Keratinocyte (primary cell): Measurements from ENCODE around the gene RPL13.

Experiments used
- EZH2 ChIP-seq: IDR thresholded peaks from one replicate; pipeline ENCODE4 v1.6.1; 2012; ENCODE audit warnings: inconsistent platforms, mild to moderate bottlenecking, low read length, moderate library complexity
- TF ChIP-seq, protein P1 (sequence below), 3 experiments: IDR thresholded peaks in 1 of 3; conservative IDR thresholded peaks in 1 of 3; optimal IDR thresholded peaks in 1 of 3; 2 replicates in 2 of 3; 3 replicates in 1 of 3; pipeline versions ENCODE3 to v1.5.1; 2011; ENCODE audit warnings: low read length in 3 of 3, mild to moderate bottlenecking in 3 of 3, moderate library complexity in 2 of 3, control low read depth in 1 of 3, inconsistent platforms in 1 of 3; ENCODE audit not compliant: insufficient read depth in 2 of 3; ENCODE audit errors: extremely low read depth in 1 of 3

DNA sequence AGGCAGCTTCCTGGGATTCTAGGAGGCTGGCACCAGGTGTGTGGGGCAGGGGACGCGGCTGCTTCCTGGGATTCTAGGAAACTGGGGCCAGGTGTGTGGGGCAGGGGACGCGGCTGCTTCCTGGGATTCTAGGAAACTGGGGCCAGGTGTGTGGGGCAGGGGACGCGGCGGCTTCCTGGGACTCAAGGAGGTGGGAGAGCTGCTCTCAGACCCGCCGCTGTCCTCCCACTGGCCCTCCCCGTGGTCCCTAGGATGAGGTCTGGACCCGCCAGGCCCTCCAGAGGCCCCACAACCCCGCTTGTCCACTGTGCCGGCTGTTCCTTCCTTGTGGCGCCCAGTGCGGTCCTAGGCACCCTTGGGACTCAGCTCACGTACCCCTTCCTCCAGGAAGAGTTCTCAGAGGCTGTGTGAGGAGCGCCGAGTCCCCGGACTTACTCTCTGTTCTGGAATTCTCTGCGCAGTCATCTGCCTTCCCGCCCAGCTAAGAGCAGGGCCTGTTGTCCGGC lies 53.5 kb downstream of the RPL13 start:
- TF ChIP-seq, protein P1, sequence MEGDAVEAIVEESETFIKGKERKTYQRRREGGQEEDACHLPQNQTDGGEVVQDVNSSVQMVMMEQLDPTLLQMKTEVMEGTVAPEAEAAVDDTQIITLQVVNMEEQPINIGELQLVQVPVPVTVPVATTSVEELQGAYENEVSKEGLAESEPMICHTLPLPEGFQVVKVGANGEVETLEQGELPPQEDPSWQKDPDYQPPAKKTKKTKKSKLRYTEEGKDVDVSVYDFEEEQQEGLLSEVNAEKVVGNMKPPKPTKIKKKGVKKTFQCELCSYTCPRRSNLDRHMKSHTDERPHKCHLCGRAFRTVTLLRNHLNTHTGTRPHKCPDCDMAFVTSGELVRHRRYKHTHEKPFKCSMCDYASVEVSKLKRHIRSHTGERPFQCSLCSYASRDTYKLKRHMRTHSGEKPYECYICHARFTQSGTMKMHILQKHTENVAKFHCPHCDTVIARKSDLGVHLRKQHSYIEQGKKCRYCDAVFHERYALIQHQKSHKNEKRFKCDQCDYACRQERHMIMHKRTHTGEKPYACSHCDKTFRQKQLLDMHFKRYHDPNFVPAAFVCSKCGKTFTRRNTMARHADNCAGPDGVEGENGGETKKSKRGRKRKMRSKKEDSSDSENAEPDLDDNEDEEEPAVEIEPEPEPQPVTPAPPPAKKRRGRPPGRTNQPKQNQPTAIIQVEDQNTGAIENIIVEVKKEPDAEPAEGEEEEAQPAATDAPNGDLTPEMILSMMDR (optimal IDR thresholded peaks at IDR 0.05 in 1 of 3, IDR thresholded peaks at IDR 0.05 in 1 of 3, conservative IDR thresholded peaks at IDR 0.05 in 1 of 3; ENCODE audit: extremely low read depth in 1 of 3, insufficient read depth in 2 of 3, low read length in 3 of 3): no peak
- TF ChIP-seq EZH2: no peak
